ENCODE data around the gene ANXA6. TPM values are rescaled to one million over a fixed set of nuclear protein-coding genes. Genes with fewer than 3 reads are reported as not detected.

The ANXA6 gene
- total RNA-seq, 1 experiment from 2014 or later, result 98.7 TPM

DNA sequence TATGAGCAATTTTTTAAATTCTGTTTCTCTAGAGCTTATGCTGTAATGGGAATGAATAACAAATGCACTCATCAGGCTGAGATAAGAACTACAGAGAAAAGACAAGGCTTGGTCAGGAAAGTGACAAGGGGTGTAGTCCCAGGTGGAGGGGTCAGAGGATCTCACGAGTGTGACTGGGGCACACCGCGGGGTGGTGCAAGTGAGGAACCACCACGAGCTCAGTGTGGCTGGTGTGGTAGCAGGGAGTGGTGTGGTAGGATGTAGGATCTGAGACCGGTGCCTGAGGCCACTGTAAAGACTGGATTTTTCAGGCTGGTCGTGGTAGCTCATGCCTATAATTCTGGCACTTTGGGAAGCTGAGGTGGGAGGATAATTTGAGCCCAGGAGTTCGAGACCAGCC lies 9.0 kb downstream of the ANXA6 start:
- Histone ChIP-seq H4K91ac (ENCODE audit: insufficient read length, low read depth, low read length) (no peak overlapping the region), H3K23me2 (ENCODE audit: insufficient read length, low read depth, low read length, poor library complexity, severe bottlenecking) (no peaks in the 10 kb centered on the region), H4K8ac (replicated peaks; ENCODE audit: insufficient read length, low read depth, low read length) (no peak overlapping the region), H3K79me2 (ENCODE audit: insufficient read depth, low read length) (no peaks in the 10 kb centered on the region), H3K18ac (ENCODE audit: insufficient read length, low read depth, low read length) (no peak overlapping the region), H4K5ac (ENCODE audit: insufficient read length, low read depth, low read length) (no peak overlapping the region), H3T11ph (ENCODE audit: low read length) (no peak overlapping the region), H3K23ac (ENCODE audit: insufficient read length, low read depth, low read length) (no peak overlapping the region), H3K4ac (ENCODE audit: low read depth, low read length) (no peak overlapping the region), H2BK5ac (ENCODE audit: insufficient read length, low read length) (no peak overlapping the region), H3K56ac (ENCODE audit: insufficient read length, low read depth, low read length) (no peak overlapping the region), H3K79me1 (ENCODE audit: insufficient read depth, low read depth, low read length, poor library complexity, severe bottlenecking) (no peaks in the 10 kb centered on the region), H3K4me1 (ENCODE audit: insufficient read depth, low read length) (no peaks in the 10 kb centered on the region; the same call in 1 of the 2 replicates), H3K14ac (ENCODE audit: insufficient read depth, low read length) (no peak overlapping the region; the same call in 1 of the 2 replicates), H4K20me1 (ENCODE audit: control insufficient read depth, insufficient read depth, insufficient read length) (no peaks in the 10 kb centered on the region), H3K4me2 (ENCODE audit: insufficient read depth, insufficient read length, low read length) (no peak overlapping the region), H2AFZ (ENCODE audit: low read length) (no peak overlapping the region), H3K9me3 (ENCODE audit: control insufficient read depth, low read depth, low read length) (no peaks in the 10 kb centered on the region), H3K27me3 (ENCODE audit: insufficient read depth, low read length) (no peaks in the 10 kb centered on the region), H2BK15ac (ENCODE audit: low read depth, low read length) (no peak overlapping the region), H3K9ac (ENCODE audit: extremely low read depth, insufficient read length, low read length) (no peak overlapping the region), H2BK120ac (ENCODE audit: low read depth, low read length, poor library complexity, severe bottlenecking) (no peak overlapping the region), H2BK12ac (ENCODE audit: insufficient read length, low read depth, low read length) (no peak overlapping the region), H2AK5ac (ENCODE audit: insufficient read length, low read length) (no peak overlapping the region), H3K27ac (ENCODE audit: insufficient read length, low read depth, low read length) (no peak overlapping the region), H2BK20ac (ENCODE audit: low read depth, low read length, poor library complexity, severe bottlenecking) (no peak overlapping the region)
- Mint-ChIP-seq H3K9me3 (no peaks in the 10 kb centered on the region), H3K4me3 (no peak overlapping the region), H3K4me1 (peaks cover 15 to 17% of the 10 kb centered on the region in 2 experiments), H3K27me3 (ENCODE audit: low read depth) (no peaks in the 10 kb centered on the region), H3K36me3 (ENCODE audit: insufficient read depth in 1 of 3, low read depth in 3 of 3) (peaks cover 0 to 14% (median 3%) of the 10 kb centered on the region in 3 experiments; a peak in 4 of 7 replicates), H3K27ac (peak overlapping the region in 1 of 3 experiments; percentile 68; a peak in 1 of 7 replicates)
- no CpG with 5 or more reads among the region's 7 CpGs for WGBS (ENCODE audit: extremely low coverage, insufficient read length, low lambda C conversion rate)
- DNase-seq, result no peak
- TF ChIP-seq, protein P1, sequence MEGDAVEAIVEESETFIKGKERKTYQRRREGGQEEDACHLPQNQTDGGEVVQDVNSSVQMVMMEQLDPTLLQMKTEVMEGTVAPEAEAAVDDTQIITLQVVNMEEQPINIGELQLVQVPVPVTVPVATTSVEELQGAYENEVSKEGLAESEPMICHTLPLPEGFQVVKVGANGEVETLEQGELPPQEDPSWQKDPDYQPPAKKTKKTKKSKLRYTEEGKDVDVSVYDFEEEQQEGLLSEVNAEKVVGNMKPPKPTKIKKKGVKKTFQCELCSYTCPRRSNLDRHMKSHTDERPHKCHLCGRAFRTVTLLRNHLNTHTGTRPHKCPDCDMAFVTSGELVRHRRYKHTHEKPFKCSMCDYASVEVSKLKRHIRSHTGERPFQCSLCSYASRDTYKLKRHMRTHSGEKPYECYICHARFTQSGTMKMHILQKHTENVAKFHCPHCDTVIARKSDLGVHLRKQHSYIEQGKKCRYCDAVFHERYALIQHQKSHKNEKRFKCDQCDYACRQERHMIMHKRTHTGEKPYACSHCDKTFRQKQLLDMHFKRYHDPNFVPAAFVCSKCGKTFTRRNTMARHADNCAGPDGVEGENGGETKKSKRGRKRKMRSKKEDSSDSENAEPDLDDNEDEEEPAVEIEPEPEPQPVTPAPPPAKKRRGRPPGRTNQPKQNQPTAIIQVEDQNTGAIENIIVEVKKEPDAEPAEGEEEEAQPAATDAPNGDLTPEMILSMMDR (conservative IDR thresholded peaks at IDR 0.05), result no peak
